ENCODE data around the gene FER. TPM values are rescaled to one million over a fixed set of nuclear protein-coding genes. Genes with fewer than 3 reads are reported as not detected.

Gene FER
- total and polyA plus RNA-seq, 2 of the 13 experiments (the other 11 are each of a cell fraction or from before 2014, with no cell fraction given) = 7.9 to 29.0 TPM

- TF ChIP-seq, protein P1, sequence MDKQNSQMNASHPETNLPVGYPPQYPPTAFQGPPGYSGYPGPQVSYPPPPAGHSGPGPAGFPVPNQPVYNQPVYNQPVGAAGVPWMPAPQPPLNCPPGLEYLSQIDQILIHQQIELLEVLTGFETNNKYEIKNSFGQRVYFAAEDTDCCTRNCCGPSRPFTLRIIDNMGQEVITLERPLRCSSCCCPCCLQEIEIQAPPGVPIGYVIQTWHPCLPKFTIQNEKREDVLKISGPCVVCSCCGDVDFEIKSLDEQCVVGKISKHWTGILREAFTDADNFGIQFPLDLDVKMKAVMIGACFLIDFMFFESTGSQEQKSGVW (CRISPR knock-in tag; IDR thresholded peaks at IDR 0.05; ENCODE audit: borderline replicate concordance) = no peak
- TF ChIP-seq CEBPB (IDR thresholded peaks at IDR 0.05; ENCODE audit: borderline replicate concordance, low read depth, low read length) (no peak), RNF219 (CRISPR knock-in tag; IDR thresholded peaks at IDR 0.05) (no peak), ZNF782 (CRISPR knock-in tag; IDR thresholded peaks at IDR 0.05; ENCODE audit: borderline replicate concordance) (no peak), RFXAP (CRISPR knock-in tag; IDR thresholded peaks at IDR 0.05; ENCODE audit: borderline replicate concordance) (no peak), ZNF766 (CRISPR knock-in tag; IDR thresholded peaks at IDR 0.05; ENCODE audit: borderline replicate concordance) (no peak), HOXA7 (CRISPR knock-in tag; IDR thresholded peaks at IDR 0.05) (no peak), ZNF432 (CRISPR knock-in tag; IDR thresholded peaks at IDR 0.05; ENCODE audit: borderline replicate concordance) (no peak), GLI4 (CRISPR knock-in tag; IDR thresholded peaks at IDR 0.05; ENCODE audit: borderline replicate concordance) (no peak)
- TF ChIP-seq, protein P2, sequence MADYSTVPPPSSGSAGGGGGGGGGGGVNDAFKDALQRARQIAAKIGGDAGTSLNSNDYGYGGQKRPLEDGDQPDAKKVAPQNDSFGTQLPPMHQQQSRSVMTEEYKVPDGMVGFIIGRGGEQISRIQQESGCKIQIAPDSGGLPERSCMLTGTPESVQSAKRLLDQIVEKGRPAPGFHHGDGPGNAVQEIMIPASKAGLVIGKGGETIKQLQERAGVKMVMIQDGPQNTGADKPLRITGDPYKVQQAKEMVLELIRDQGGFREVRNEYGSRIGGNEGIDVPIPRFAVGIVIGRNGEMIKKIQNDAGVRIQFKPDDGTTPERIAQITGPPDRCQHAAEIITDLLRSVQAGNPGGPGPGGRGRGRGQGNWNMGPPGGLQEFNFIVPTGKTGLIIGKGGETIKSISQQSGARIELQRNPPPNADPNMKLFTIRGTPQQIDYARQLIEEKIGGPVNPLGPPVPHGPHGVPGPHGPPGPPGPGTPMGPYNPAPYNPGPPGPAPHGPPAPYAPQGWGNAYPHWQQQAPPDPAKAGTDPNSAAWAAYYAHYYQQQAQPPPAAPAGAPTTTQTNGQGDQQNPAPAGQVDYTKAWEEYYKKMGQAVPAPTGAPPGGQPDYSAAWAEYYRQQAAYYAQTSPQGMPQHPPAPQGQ (CRISPR knock-in tag; IDR thresholded peaks at IDR 0.05; ENCODE audit: borderline replicate concordance) = no peak
- Histone ChIP-seq H3K4me1 (ENCODE audit: insufficient read depth, low read length) (no peaks in the 10 kb centered on the region), H3K79me2 (ENCODE audit: insufficient read depth, low read length) (no peaks in the 10 kb centered on the region), H2AFZ (ENCODE audit: low read length) (no peak overlapping the region), H3K27ac (ENCODE audit: extremely low read length, insufficient read depth, low read length) (no peak overlapping the region), H3K27me3 (ENCODE audit: control insufficient read depth in 1 of 2, insufficient read depth in 2 of 2, low read length in 2 of 2) (no peaks in the 10 kb centered on the region), H3K9ac (ENCODE audit: insufficient read depth, low read depth, low read length) (no peak overlapping the region), H3K4me3 (replicated peaks in 1 of 3; ENCODE audit: insufficient read depth in 1 of 3, low read depth in 2 of 3, low read length in 3 of 3) (no peak overlapping the region), H3K36me3 (replicated peaks in 1 of 2; ENCODE audit: control insufficient read depth in 1 of 2, insufficient read depth in 2 of 2, low read length in 2 of 2) (no peaks in the 10 kb centered on the region), H3K4me2 (ENCODE audit: low read depth, low read length) (no peak overlapping the region), H3K9me3 (ENCODE audit: low read length) (no peaks in the 10 kb centered on the region), H4K20me1 (ENCODE audit: insufficient read depth, low read length) (no peaks in the 10 kb centered on the region)
- WGBS (ENCODE audit: low lambda C conversion rate) = 70% methylated on average over 3 of the region's 3 CpGs
- DNase-seq (ENCODE audit: low spot score) (no peak), FAIRE-seq (no peak), ATAC-seq (no peak)
- intact Hi-C loops (cut with micrococcal nuclease; ENCODE audit: unreplicated experiment) (no loop called here), in situ Hi-C loops (cut with HindIII; ENCODE audit: extremely low pct_ligation_motif_present, low pct_unique_long_range_greater_than_20kb) (loop anchor here (25.0 kb wide), 1 partner anchor 776 kb away; the partner anchor contains the start of gene MAN2A1)
- CTCF ChIA-PET (ENCODE audit: low intra/inter-chr PET ratio, low total read pairs) = no interaction called here
- POLR2A ChIA-PET = no interaction called here
- no TSS peak for BruUV-seq (replicated peaks)
Observed at GRCh38 chr5:108911055-108911454, 163.4 kb downstream of the FER start.

All from HepG2 (cell line).